Fibroblast of lung (primary cell): ENCODE results near the gene FNTB. TPM values are rescaled to one million over a fixed set of nuclear protein-coding genes. Genes with fewer than 3 reads are reported as not detected.

ENCODE experiments used
- DNase-seq, 2 donors: peaks; one replicate each; pipeline versions ENCODE4 v3.0.0 to v3.0.0-alpha.2; 2010; ENCODE audit warnings: low read depth in 2 of 2
- H2AFZ ChIP-seq: 2 replicates; pipeline ENCODE4 v1.5.1; 2012; ENCODE audit warnings: low read length, control low read depth, inconsistent platforms
- H3K27ac ChIP-seq: 2 replicates; pipeline ENCODE4 v1.5.1; 2011; ENCODE audit warnings: low read length, control low read depth; ENCODE audit not compliant: insufficient read depth
- H3K27me3 ChIP-seq: 2 replicates; pipeline ENCODE4 v1.5.1; 2011; ENCODE audit warnings: mild to moderate bottlenecking, low read length; ENCODE audit not compliant: control insufficient read depth, insufficient read depth
- H3K36me3 ChIP-seq: 2 replicates; pipeline ENCODE4 v1.5.1; 2011; ENCODE audit warnings: low read length; ENCODE audit not compliant: control insufficient read depth, insufficient read depth
- H3K4me1 ChIP-seq: 2 replicates; pipeline ENCODE4 v1.5.1; 2011; ENCODE audit warnings: low read length; ENCODE audit not compliant: control insufficient read depth, insufficient read depth; ENCODE audit errors: extremely low read depth
- H3K4me2 ChIP-seq: 2 replicates; pipeline ENCODE4 v1.5.1; 2011; ENCODE audit warnings: low read length, control low read depth; ENCODE audit not compliant: insufficient read depth; ENCODE audit errors: extremely low read depth
- H3K4me3 ChIP-seq, 4 experiments: fragments of 200-600 bp in 1 of 4; sonication (generic) in 1 of 4; replicated peaks in 1 of 4; 2 replicates each; pipeline ENCODE4 v1.5.1; 2011 to 2016; ENCODE audit warnings: low read length in 4 of 4, low read depth in 3 of 4, mild to moderate bottlenecking in 3 of 4, control low read depth in 2 of 4, inconsistent platforms in 1 of 4, mixed read lengths in 1 of 4; ENCODE audit not compliant: insufficient read depth in 1 of 4; ENCODE audit errors: control extremely low read depth in 1 of 4
- H3K79me2 ChIP-seq: 2 replicates; pipeline ENCODE4 v1.5.1; 2012; ENCODE audit warnings: mild to moderate bottlenecking, low read length, inconsistent platforms; ENCODE audit not compliant: control insufficient read depth, insufficient read depth
- H3K9ac ChIP-seq: 2 replicates; pipeline ENCODE4 v1.5.1; 2011; ENCODE audit warnings: mild to moderate bottlenecking, low read length, control low read depth; ENCODE audit not compliant: insufficient read depth
- H3K9me3 ChIP-seq: 2 replicates; pipeline ENCODE4 v1.5.1; 2012; ENCODE audit warnings: low read depth, low read length; ENCODE audit not compliant: control insufficient read depth, insufficient read depth
- H4K20me1 ChIP-seq: 2 replicates; pipeline ENCODE4 v1.5.1; 2011; ENCODE audit warnings: low read length; ENCODE audit not compliant: control insufficient read depth, insufficient read depth; ENCODE audit errors: extremely low read depth
- CTCF ChIP-seq, 2 donors: IDR thresholded peaks in 1 of 2; conservative IDR thresholded peaks in 1 of 2; 1 replicate in 1 of 2; 2 replicates in 1 of 2; pipeline ENCODE4 v1.5.1; 2011 to 2012; ENCODE audit warnings: low read length in 2 of 2, control low read depth in 1 of 2, inconsistent platforms in 1 of 2, low read depth in 1 of 2, mild to moderate bottlenecking in 1 of 2
- EZH2 ChIP-seq: IDR thresholded peaks from 2 replicates; pipeline ENCODE4 v1.5.1; 2012; ENCODE audit warnings: low read length, control low read depth, mild to moderate bottlenecking; ENCODE audit errors: missing control alignments
- polyA plus RNA-seq, 2 donors: library from polyadenylated mRNA; depleted of rRNA in 1 of 2; stranded (reverse) in 1 of 2; unstranded in 1 of 2; fragments of >200 nt; gene quantifications; 2 replicates each; pipeline ENCODE4 v1.2.1, GENCODE V29; 2011 to 2012; ENCODE audit warnings: missing spikeins in 1 of 2
- total RNA-seq: library from RNA; depleted of rRNA; stranded (reverse); fragments of >200 nt; gene quantifications from 2 replicates; pipeline ENCODE4 v1.2.1, GENCODE V29; 2014

The FNTB gene
- total and polyA plus RNA-seq, 2 donors (not counting 1 experiment from before 2014, with no cell fraction given), result 8.8 to 13.2 TPM

- no peak for DNase-seq
- Histone ChIP-seq H4K20me1 (no peaks in the 10 kb centered on the region), H3K9me3 (no peaks in the 10 kb centered on the region), H3K9ac (no peak overlapping the region), H3K4me2 (no peak overlapping the region), H3K27me3 (no peaks in the 10 kb centered on the region), H3K27ac (no peak overlapping the region), H3K4me3 (no peak overlapping the region), H3K79me2 (peaks cover 3% of the 10 kb centered on the region), H3K36me3 (peaks cover 18% of the 10 kb centered on the region), H3K4me1 (no peaks in the 10 kb centered on the region), H2AFZ (no peak overlapping the region)
- no peak for TF ChIP-seq EZH2
- TF ChIP-seq CTCF (conservative IDR thresholded peaks at IDR 0.05 in 1 of 2, IDR thresholded peaks at IDR 0.05 in 1 of 2; ENCODE audit: low read depth in 1 of 2, low read length in 2 of 2), result no peak
Observed at GRCh38 chr14:65077318-65077717, 90.6 kb downstream of the FNTB start.

- H3K4me3 ChIP-seq, result no peak overlapping the region
- no peak overlapping the region for H2AFZ ChIP-seq
- no peaks in the 10 kb centered on the region for H3K4me1 ChIP-seq
- peaks cover 19% of the 10 kb centered on the region for H3K36me3 ChIP-seq
- H3K27me3 ChIP-seq, result no peaks in the 10 kb centered on the region
- no peaks in the 10 kb centered on the region for H4K20me1 ChIP-seq
- no peak for DNase-seq
- peaks cover 3% of the 10 kb centered on the region for H3K79me2 ChIP-seq
- no peak overlapping the region for H3K9ac ChIP-seq
- TF ChIP-seq EZH2 (no peak), CTCF (conservative IDR thresholded peaks at IDR 0.05 in 1 of 2, IDR thresholded peaks at IDR 0.05 in 1 of 2; ENCODE audit: low read depth in 1 of 2, low read length in 2 of 2) (no peak)
- no peak overlapping the region for H3K27ac ChIP-seq
- no peaks in the 10 kb centered on the region for H3K9me3 ChIP-seq
- H3K4me2 ChIP-seq, result no peak overlapping the region
Observed at GRCh38 chr14:65079201-65079600, 92.5 kb downstream of the FNTB start.

- Histone ChIP-seq H3K4me1 (no peaks in the 10 kb centered on the region), H3K9ac (no peak overlapping the region), H4K20me1 (no peaks in the 10 kb centered on the region), H3K27ac (no peak overlapping the region), H3K4me3 (no peak overlapping the region), H3K79me2 (peaks cover 3% of the 10 kb centered on the region), H3K27me3 (no peaks in the 10 kb centered on the region), H2AFZ (no peak overlapping the region), H3K36me3 (peaks cover 19% of the 10 kb centered on the region), H3K4me2 (no peak overlapping the region), H3K9me3 (no peaks in the 10 kb centered on the region)
- no peak for DNase-seq
- TF ChIP-seq EZH2 (no peak), CTCF (conservative IDR thresholded peaks at IDR 0.05 in 1 of 2, IDR thresholded peaks at IDR 0.05 in 1 of 2; ENCODE audit: low read depth in 1 of 2, low read length in 2 of 2) (no peak)
Observed at GRCh38 chr14:65079768-65080167, 93.1 kb downstream of the FNTB start.
